ENCODE results near the gene PRR5.

GRCh38 chr22:44724416-44724815, 22.4 kb downstream of the PRR5 start:
- TF ChIP-seq, protein P1, sequence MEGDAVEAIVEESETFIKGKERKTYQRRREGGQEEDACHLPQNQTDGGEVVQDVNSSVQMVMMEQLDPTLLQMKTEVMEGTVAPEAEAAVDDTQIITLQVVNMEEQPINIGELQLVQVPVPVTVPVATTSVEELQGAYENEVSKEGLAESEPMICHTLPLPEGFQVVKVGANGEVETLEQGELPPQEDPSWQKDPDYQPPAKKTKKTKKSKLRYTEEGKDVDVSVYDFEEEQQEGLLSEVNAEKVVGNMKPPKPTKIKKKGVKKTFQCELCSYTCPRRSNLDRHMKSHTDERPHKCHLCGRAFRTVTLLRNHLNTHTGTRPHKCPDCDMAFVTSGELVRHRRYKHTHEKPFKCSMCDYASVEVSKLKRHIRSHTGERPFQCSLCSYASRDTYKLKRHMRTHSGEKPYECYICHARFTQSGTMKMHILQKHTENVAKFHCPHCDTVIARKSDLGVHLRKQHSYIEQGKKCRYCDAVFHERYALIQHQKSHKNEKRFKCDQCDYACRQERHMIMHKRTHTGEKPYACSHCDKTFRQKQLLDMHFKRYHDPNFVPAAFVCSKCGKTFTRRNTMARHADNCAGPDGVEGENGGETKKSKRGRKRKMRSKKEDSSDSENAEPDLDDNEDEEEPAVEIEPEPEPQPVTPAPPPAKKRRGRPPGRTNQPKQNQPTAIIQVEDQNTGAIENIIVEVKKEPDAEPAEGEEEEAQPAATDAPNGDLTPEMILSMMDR (IDR thresholded peaks at IDR 0.05; ENCODE audit: low read depth, low read length): no peak
- TF ChIP-seq, protein P2, sequence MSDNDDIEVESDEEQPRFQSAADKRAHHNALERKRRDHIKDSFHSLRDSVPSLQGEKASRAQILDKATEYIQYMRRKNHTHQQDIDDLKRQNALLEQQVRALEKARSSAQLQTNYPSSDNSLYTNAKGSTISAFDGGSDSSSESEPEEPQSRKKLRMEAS (IDR thresholded peaks at IDR 0.05; ENCODE audit: low read depth, low read length): no peak
- TF ChIP-seq POLR2A (IDR thresholded peaks at IDR 0.05; ENCODE audit: extremely low read depth, insufficient read length): no peak
